Measurements from ENCODE around the gene ILDR1. TPM values are rescaled to one million over a fixed set of nuclear protein-coding genes. Genes with fewer than 3 reads are reported as not detected.

Gene ILDR1
- total and polyA plus RNA-seq, 8 donors = under 0.01 to 21.4 (median 0.73) TPM; not detected in 4

DNA sequence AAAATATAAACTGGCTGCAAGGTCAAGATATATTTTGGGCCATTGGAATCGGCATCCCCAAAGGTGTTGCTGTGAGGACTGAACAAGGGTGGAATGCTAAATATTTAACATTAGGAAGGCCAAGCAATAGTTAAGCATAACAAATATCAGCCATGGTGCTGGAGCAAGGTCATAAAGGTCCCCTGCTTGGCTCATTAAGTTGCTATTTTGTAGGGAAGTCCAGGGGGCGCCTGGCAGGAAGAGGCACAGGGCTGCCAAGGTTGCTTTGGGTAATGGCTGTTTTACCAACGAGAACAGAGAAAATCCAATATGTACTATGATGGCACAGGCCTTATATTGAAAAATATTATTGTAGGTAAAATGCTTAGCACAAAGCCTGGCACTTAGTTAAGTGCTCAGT, 65.7 kb downstream of the ILDR1 start:
- no peaks in the 10 kb centered on the region for H3K4me1 ChIP-seq
- no peak for DNase-seq
- intact Hi-C loops (cut with DNase I; ENCODE audit: low total_unique reads) = no loop called here
- no peak overlapping the region for H3K27ac ChIP-seq
- no peaks in the 10 kb centered on the region for H3K36me3 ChIP-seq
- 69 to 86% (median 81%) methylated on average over 3 of the region's 3 CpGs for WGBS, 5 donors
- peaks cover 0 to 11% (median 5%) of the 10 kb centered on the region in 4 donors for H3K9me3 ChIP-seq
- no peak overlapping the region for H3K4me3 ChIP-seq
- H3K27me3 ChIP-seq = no peaks in the 10 kb centered on the region
- TF ChIP-seq POLR2A (IDR thresholded peaks at IDR 0.05) (no peak), POLR2AphosphoS5 (IDR thresholded peaks at IDR 0.05) (no peak), CTCF (IDR thresholded peaks at IDR 0.05) (no peak), EP300 (IDR thresholded peaks at IDR 0.05) (no peak)

DNA sequence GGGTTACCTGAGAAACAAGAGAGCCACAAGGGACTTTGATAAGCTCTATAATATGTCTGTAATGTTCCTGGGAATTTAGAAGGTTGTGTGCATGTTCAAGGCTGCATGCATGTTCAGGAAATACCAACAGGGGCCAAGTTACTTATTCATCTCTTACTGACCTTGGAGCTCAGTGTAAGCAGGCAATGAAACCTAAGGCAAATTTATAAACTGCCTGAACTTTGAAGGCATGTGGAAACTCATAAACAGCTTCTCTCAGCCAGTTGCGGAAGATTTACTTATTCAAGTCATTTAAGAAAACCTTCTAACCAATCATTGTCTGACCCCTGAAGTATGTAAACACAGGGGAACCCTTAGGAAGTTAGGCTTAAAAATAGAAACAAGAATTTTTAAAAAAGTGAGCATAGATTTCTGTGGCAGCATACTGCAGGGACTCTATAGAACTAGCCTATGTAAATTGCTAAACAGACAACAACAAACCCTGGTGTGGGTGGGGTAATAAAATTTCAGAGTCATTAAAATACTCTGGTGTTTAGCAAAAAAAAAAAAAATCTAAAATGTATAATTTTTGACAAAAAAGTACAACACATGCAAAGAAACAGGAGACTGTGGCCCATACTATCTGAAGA, 70.6 kb downstream of the ILDR1 start:
- H3K9me3 ChIP-seq = peaks cover 0 to 11% (median 5%) of the 10 kb centered on the region in 4 donors
- H3K4me3 ChIP-seq = no peak overlapping the region
- H3K36me3 ChIP-seq = no peaks in the 10 kb centered on the region
- no peaks in the 10 kb centered on the region for H3K4me1 ChIP-seq
- DNase-seq = peak in 1 of 2 donors; percentile 3
- intact Hi-C loops (cut with DNase I; ENCODE audit: low total_unique reads) = no loop called here
- 0 to 82% (median 37%) methylated on average over 1 of the region's 1 CpG for WGBS, 5 donors
- TF ChIP-seq POLR2A (IDR thresholded peaks at IDR 0.05) (no peak), EP300 (IDR thresholded peaks at IDR 0.05) (no peak), CTCF (IDR thresholded peaks at IDR 0.05) (no peak), POLR2AphosphoS5 (IDR thresholded peaks at IDR 0.05) (no peak)
- H3K27ac ChIP-seq = no peak overlapping the region
- H3K27me3 ChIP-seq = no peaks in the 10 kb centered on the region

DNA sequence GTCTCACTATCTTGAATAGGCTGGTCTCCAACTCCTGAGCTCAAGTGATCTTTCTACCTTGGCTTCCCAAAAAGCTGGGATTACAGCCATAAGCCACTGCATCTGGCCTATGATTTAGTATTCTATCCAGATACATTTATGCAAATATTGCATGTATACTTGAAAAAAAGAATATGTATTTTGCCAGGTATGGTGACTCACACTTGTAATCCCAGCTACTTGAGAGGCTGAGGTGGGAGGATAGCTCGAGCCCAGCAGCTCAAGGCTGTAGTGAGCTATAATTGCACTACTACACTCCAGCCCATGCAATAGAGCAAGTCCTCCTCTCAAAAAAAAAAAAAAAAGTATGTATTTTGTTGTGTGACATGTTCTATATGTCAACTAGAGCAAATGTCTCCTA, 73.4 kb downstream of the ILDR1 start:
- H3K27ac ChIP-seq = no peak overlapping the region
- DNase-seq = no peak
- 84 to 97% (median 90%) methylated on average over 1 of the region's 1 CpG for WGBS, 5 donors
- no peaks in the 10 kb centered on the region for H3K4me1 ChIP-seq
- no peak for TF ChIP-seq POLR2A (IDR thresholded peaks at IDR 0.05)
- TF ChIP-seq CTCF (IDR thresholded peaks at IDR 0.05) = no peak
- no peak for TF ChIP-seq POLR2AphosphoS5 (IDR thresholded peaks at IDR 0.05)
- TF ChIP-seq EP300 (IDR thresholded peaks at IDR 0.05) = no peak
- no peaks in the 10 kb centered on the region for H3K36me3 ChIP-seq
- no peaks in the 10 kb centered on the region for H3K27me3 ChIP-seq
- H3K4me3 ChIP-seq = no peak overlapping the region
- H3K9me3 ChIP-seq = peaks cover 0 to 11% (median 5%) of the 10 kb centered on the region in 4 donors
- intact Hi-C loops (cut with DNase I; ENCODE audit: low total_unique reads) = no loop called here

GRCh38 chr3:121943431-121943830, 78.6 kb downstream of the ILDR1 start:
- peak in 1 of 2 donors; percentile 52 for DNase-seq
- intact Hi-C loops (cut with DNase I; ENCODE audit: low total_unique reads) = no loop called here
- no peaks in the 10 kb centered on the region for H3K9me3 ChIP-seq

More at GRCh38 chr3:121943431-121943830, 78.6 kb downstream of the ILDR1 start:
- Histone ChIP-seq H3K27me3 (no peaks in the 10 kb centered on the region), H3K4me1 (no peaks in the 10 kb centered on the region), H3K36me3 (peaks cover 0 to 27% (median 17%) of the 10 kb centered on the region in 4 donors), H3K4me3 (no peak overlapping the region), H3K27ac (no peak overlapping the region)
- TF ChIP-seq POLR2AphosphoS5 (IDR thresholded peaks at IDR 0.05) = no peak
- TF ChIP-seq POLR2A (IDR thresholded peaks at IDR 0.05) = no peak
- no peak for TF ChIP-seq CTCF (IDR thresholded peaks at IDR 0.05)
- TF ChIP-seq EP300 (IDR thresholded peaks at IDR 0.05) = no peak
